PC-3 (cell line): Measurements from ENCODE around the gene FOXN3. TPM values are rescaled to one million over a fixed set of nuclear protein-coding genes. Genes with fewer than 3 reads are reported as not detected.

ENCODE experiments used
- ATAC-seq: fragments of 200-7000 bp; cut with Tn5 transposase; 2 replicates; pipeline ENCODE4 v1.9.1; 2020; ENCODE audit warnings: mild to moderate bottlenecking, moderate library complexity
- BruUV-seq: library from RNA; stranded (reverse); fragments of 400-500 nt; replicated peaks from 2 replicates; lab custom pipeline; 2021; lab: Mats Ljungman, UMichigan
- CTCF ChIA-PET: fragments of 300-600 bp; sonication (Branson Sonifier 250); formaldehyde crosslinking; loops from one replicate; lab custom pipeline; 2022; ENCODE audit warnings: antibody characterized with exemption; lab: Charles Lee
- POLR2A ChIA-PET: fragments of 300-600 bp; sonication (Branson Sonifier 250); formaldehyde crosslinking; loops from one replicate; lab custom pipeline; 2022; ENCODE audit warnings: antibody characterized with exemption; ENCODE audit not compliant: unreplicated experiment; lab: Charles Lee
- DNase-seq: peaks from one replicate; pipeline ENCODE4 v3.0.0-alpha.2; 2015
- H2AFZ ChIP-seq: fragments of 300-600 bp; sonication (generic); 2 replicates; pipeline ENCODE4 v1.6.0; 2016; ENCODE audit warnings: antibody characterized with exemption, low read length
- H3F3A ChIP-seq: fragments of 300-600 bp; sonication (generic); one replicate; pipeline ENCODE4 v1.6.0; 2017; ENCODE audit warnings: antibody characterized with exemption, low read length, control low read depth, mild to moderate bottlenecking; ENCODE audit not compliant: unreplicated experiment
- H3K27ac ChIP-seq: fragments of 300-600 bp; sonication (generic); 2 replicates; pipeline ENCODE4 v1.5.1; 2016; ENCODE audit warnings: mild to moderate bottlenecking, low read length
- H3K27me3 ChIP-seq: fragments of 300-600 bp; sonication (generic); 2 replicates; pipeline ENCODE4 v1.6.1; 2016; ENCODE audit warnings: low read length, mixed read lengths
- H3K36me3 ChIP-seq: fragments of 300-600 bp; sonication (generic); 2 replicates; pipeline ENCODE4 v1.6.1; 2016; ENCODE audit warnings: low read depth, mixed run types, low read length, mixed read lengths
- H3K4me1 ChIP-seq: fragments of 300-600 bp; sonication (generic); 2 replicates; pipeline ENCODE4 v1.5.1; 2016; ENCODE audit warnings: low read length; ENCODE audit not compliant: insufficient read depth
- H3K4me2 ChIP-seq: fragments of 300-600 bp; sonication (generic); 2 replicates; pipeline ENCODE4 v1.6.0; 2016; ENCODE audit warnings: low read length
- H3K4me3 ChIP-seq: fragments of 300-600 bp; sonication (generic); 2 replicates; pipeline ENCODE4 v1.5.1; 2016; ENCODE audit warnings: mild to moderate bottlenecking, low read length, mixed read lengths
- H3K79me2 ChIP-seq: fragments of 300-600 bp; sonication (generic); 2 replicates; pipeline ENCODE4 v1.6.1; 2017; ENCODE audit warnings: low read length, mixed read lengths
- H3K9ac ChIP-seq: fragments of 300-600 bp; sonication (generic); 2 replicates; pipeline ENCODE4 v1.6.0; 2016; ENCODE audit warnings: mild to moderate bottlenecking, low read length
- H3K9me2 ChIP-seq: fragments of 300-600 bp; sonication (generic); replicated peaks from 2 replicates; pipeline ENCODE4 v1.6.1; 2016; ENCODE audit warnings: mixed run types, low read length, mixed read lengths
- H3K9me3 ChIP-seq: fragments of 300-600 bp; sonication (generic); 2 replicates; pipeline ENCODE4 v1.6.1; 2016; ENCODE audit warnings: low read length, mixed read lengths
- H4K20me1 ChIP-seq: fragments of 300-600 bp; sonication (generic); 2 replicates; pipeline ENCODE4 v1.6.1; 2016; ENCODE audit warnings: low read length, mixed read lengths
- CTCF ChIP-seq: fragments of 300-600 bp; sonication (generic); conservative IDR thresholded peaks from 2 replicates; pipeline ENCODE4 v1.5.1; 2017; ENCODE audit warnings: antibody characterized with exemption, low read depth, mild to moderate bottlenecking, low read length
- EZH2 ChIP-seq: fragments of 300-600 bp; sonication (generic); IDR thresholded peaks from one replicate; pipeline ENCODE4 v1.6.1; 2017; ENCODE audit warnings: antibody characterized with exemption, mild to moderate bottlenecking, low read length; ENCODE audit not compliant: unreplicated experiment
- EZH2phosphoT487 ChIP-seq: fragments of 300-600 bp; sonication (generic); IDR thresholded peaks from 2 replicates; pipeline ENCODE4 v1.6.1; 2018; ENCODE audit warnings: mild to moderate bottlenecking, antibody characterized with exemption, low read length, borderline replicate concordance
- intact Hi-C: fragments of 100-400 bp; cut with micrococcal nuclease; formaldehyde crosslinking; loops from 2 replicates; pipeline ENCODE4 v1.9.0; 2023
- total RNA-seq: library from RNA; depleted of rRNA; stranded (reverse); fragments of >200 nt; gene quantifications from 2 replicates; pipeline ENCODE4 v1.2.3, GENCODE V29; 2014

Gene FOXN3
- total RNA-seq, 1 experiment from 2014 or later: 13.3 TPM

- Histone ChIP-seq H3K9me2 (no peaks in the 10 kb centered on the region), H3K27ac (no peak overlapping the region), H3K79me2 (no peaks in the 10 kb centered on the region), H3K4me2 (no peak overlapping the region), H3K36me3 (no peaks in the 10 kb centered on the region), H3K9ac (no peak overlapping the region), H3F3A (no peaks in the 10 kb centered on the region), H4K20me1 (no peaks in the 10 kb centered on the region), H3K9me3 (no peaks in the 10 kb centered on the region), H3K4me3 (no peak overlapping the region), H2AFZ (no peak overlapping the region), H3K4me1 (peaks cover 5% of the 10 kb centered on the region; the same call in 1 of the 2 replicates), H3K27me3 (no peaks in the 10 kb centered on the region)
- intact Hi-C loops: no loop called here
- ChIA-PET POLR2A (no interaction called here), CTCF (no interaction called here)
- no TSS peak for BruUV-seq
- TF ChIP-seq CTCF (no peak), EZH2 (no peak), EZH2phosphoT487 (no peak)
- DNase-seq (no peak), ATAC-seq (no peak)
Observed at GRCh38 chr14:89435492-89435891, 18.5 kb upstream of the FOXN3 start.

DNA sequence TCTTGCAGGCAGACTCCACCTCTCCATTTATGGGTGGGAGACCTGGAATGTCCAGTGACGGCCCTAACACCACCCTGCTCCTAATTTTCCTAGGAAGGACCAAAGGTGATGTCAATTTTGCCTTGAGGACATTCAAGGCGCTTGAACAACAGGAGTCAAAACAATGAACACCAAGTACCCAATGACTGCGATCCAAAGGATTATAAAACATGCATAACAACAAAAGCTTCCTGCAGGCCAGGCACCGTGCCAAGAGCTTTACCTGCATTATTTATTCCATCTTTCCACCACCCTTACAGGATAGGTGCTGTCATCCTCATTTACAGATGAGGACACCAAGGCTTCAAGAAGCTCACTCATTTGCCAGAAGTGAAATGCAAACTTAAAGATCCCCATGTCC lies 15.2 kb upstream of the FOXN3 start:
- TF ChIP-seq EZH2phosphoT487: no peak
- no peak for TF ChIP-seq EZH2
- TF ChIP-seq CTCF: no peak
- intact Hi-C loops: no loop called here
- CTCF ChIA-PET: no interaction called here
- H3K4me2 ChIP-seq: no peak overlapping the region
- no peaks in the 10 kb centered on the region for H3K27me3 ChIP-seq
- no peaks in the 10 kb centered on the region for H4K20me1 ChIP-seq
- H3K9ac ChIP-seq: no peak overlapping the region
- no peaks in the 10 kb centered on the region for H3K36me3 ChIP-seq
- ATAC-seq: no peak
- H3K4me3 ChIP-seq: no peak overlapping the region
- H3K9me3 ChIP-seq: no peaks in the 10 kb centered on the region
- POLR2A ChIA-PET: no interaction called here
- no peak overlapping the region for H2AFZ ChIP-seq
- no peak overlapping the region for H3K27ac ChIP-seq
- H3K4me1 ChIP-seq: peaks cover 10% of the 10 kb centered on the region
- H3F3A ChIP-seq: no peaks in the 10 kb centered on the region
- BruUV-seq: no TSS peak
- H3K9me2 ChIP-seq: no peaks in the 10 kb centered on the region
- no peak for DNase-seq
- no peaks in the 10 kb centered on the region for H3K79me2 ChIP-seq

- Histone ChIP-seq H3K4me3 (no peak overlapping the region), H2AFZ (no peak overlapping the region), H3F3A (no peaks in the 10 kb centered on the region), H3K9me3 (no peaks in the 10 kb centered on the region), H3K9me2 (no peaks in the 10 kb centered on the region), H3K4me2 (peak overlapping the region; percentile 50; the same call in 1 of the 2 replicates), H3K9ac (no peak overlapping the region), H3K79me2 (no peaks in the 10 kb centered on the region), H3K27ac (no peak overlapping the region), H3K36me3 (no peaks in the 10 kb centered on the region), H3K4me1 (peaks cover 14% of the 10 kb centered on the region), H4K20me1 (no peaks in the 10 kb centered on the region), H3K27me3 (no peaks in the 10 kb centered on the region)
- TF ChIP-seq CTCF (no peak), EZH2phosphoT487 (no peak), EZH2 (no peak)
- POLR2A ChIA-PET: no interaction called here
- BruUV-seq: no TSS peak
- CTCF ChIA-PET: no interaction called here
- DNase-seq (no peak), ATAC-seq (no peak)
- intact Hi-C loops: no loop called here
Observed at GRCh38 chr14:89430391-89431236, 13.6 kb upstream of the FOXN3 start.
